Panc1 (cell line): Measurements from ENCODE around the gene FOXA3. TPM values are rescaled to one million over a fixed set of nuclear protein-coding genes. Genes with fewer than 3 reads are reported as not detected.

Source experiments
- ATAC-seq: fragments of 200-7000 bp; cut with Tn5 transposase; 2 replicates; pipeline ENCODE4 v1.9.1; 2020; ENCODE audit warnings: mild to moderate bottlenecking, moderate library complexity
- BruUV-seq: library from RNA; stranded (reverse); fragments of 400-500 nt; replicated peaks from 2 replicates; lab custom pipeline; 2021; lab: Mats Ljungman, UMichigan
- CTCF ChIA-PET: fragments of 300-600 bp; sonication (Branson Sonifier 250); formaldehyde crosslinking; loops from one replicate; lab custom pipeline; 2022; ENCODE audit warnings: antibody characterized with exemption; lab: Charles Lee
- POLR2A ChIA-PET: fragments of 300-600 bp; sonication (Branson Sonifier 250); formaldehyde crosslinking; loops from one replicate; lab custom pipeline; 2022; ENCODE audit warnings: antibody characterized with exemption; lab: Charles Lee
- DNase-seq: peaks from one replicate; pipeline ENCODE4 v3.0.0-alpha.2; 2010; ENCODE audit warnings: low read depth, low spot score
- H3K27ac ChIP-seq: 2 replicates; pipeline ENCODE4 v1.5.1; 2011; ENCODE audit warnings: mild to moderate bottlenecking, low read length, inconsistent platforms
- H3K27me3 ChIP-seq: fragments of 200-500 bp; sonication (Bioruptor generic); 2 replicates; pipeline ENCODE4 v1.6.0; 2014; ENCODE audit warnings: low read length, inconsistent platforms; ENCODE audit not compliant: control insufficient read depth, insufficient read depth
- H3K36me3 ChIP-seq: fragments of 200-500 bp; sonication (Bioruptor generic); 2 replicates; pipeline ENCODE4 v1.5.1; 2014; ENCODE audit warnings: inconsistent platforms, mild to moderate bottlenecking, low read length, moderate library complexity; ENCODE audit not compliant: control insufficient read depth, insufficient read depth
- H3K4me1 ChIP-seq: 2 replicates; pipeline ENCODE4 v1.5.1; 2011; ENCODE audit warnings: inconsistent platforms, mild to moderate bottlenecking, low read length, moderate library complexity; ENCODE audit not compliant: control insufficient read depth, insufficient read depth
- H3K4me3 ChIP-seq, 2 experiments: 2 replicates each; pipeline ENCODE4 v1.5.1; 2011 to 2012; ENCODE audit warnings: low read depth in 2 of 2, low read length in 2 of 2, mild to moderate bottlenecking in 2 of 2, inconsistent platforms in 1 of 2, moderate library complexity in 1 of 2
- H3K9me3 ChIP-seq: fragments of 200-500 bp; sonication (Bioruptor generic); 2 replicates; pipeline ENCODE4 v1.5.1; 2014; ENCODE audit warnings: low read depth, mild to moderate bottlenecking, inconsistent platforms, low read length, moderate library complexity; ENCODE audit not compliant: control insufficient read depth, insufficient read depth
- POLR2AphosphoS5 ChIP-seq: IDR thresholded peaks from 2 replicates; pipeline ENCODE4 v1.6.1; 2012; ENCODE audit warnings: mild to moderate bottlenecking, low read depth, low read length, moderate library complexity
- REST ChIP-seq, 2 experiments: IDR thresholded peaks; 2 replicates each; pipeline ENCODE4 v1.6.1; 2011 to 2012; ENCODE audit warnings: low read depth in 2 of 2, control low read depth in 1 of 2, low read length in 1 of 2, mild to moderate bottlenecking in 1 of 2, moderate library complexity in 1 of 2; ENCODE audit not compliant: insufficient read depth in 1 of 2
- SIN3A ChIP-seq: IDR thresholded peaks from 2 replicates; pipeline ENCODE4 v1.6.1; 2012; ENCODE audit warnings: low read depth, mild to moderate bottlenecking, low read length, moderate library complexity, borderline replicate concordance; ENCODE audit not compliant: insufficient read depth
- TCF7L2 ChIP-seq: IDR thresholded peaks from 2 replicates; pipeline ENCODE4 v1.6.1; 2011; ENCODE audit warnings: mild to moderate bottlenecking, low read depth, low read length, inconsistent platforms
- in situ Hi-C: cut with HindIII; loops from 2 replicates; pipeline ENCODE4 v1.10.0; 2016; ENCODE audit warnings: low sequenced_read_pairs, low pct_unique_long_range_greater_than_20kb
- intact Hi-C: fragments of 100-400 bp; cut with micrococcal nuclease; formaldehyde crosslinking; loops from one replicate; pipeline ENCODE4 v1.10.0; 2022; ENCODE audit not compliant: unreplicated experiment
- total RNA-seq: library from RNA; stranded (reverse); gene quantifications from one replicate; pipeline ENCODE4 v1.2.1, GENCODE V29; 2021; ENCODE audit not compliant: unreplicated experiment
- TF ChIP-seq, protein P1 (sequence below): fragments of 450-650 bp; IDR thresholded peaks from 2 replicates; pipeline ENCODE4 v1.5.1; 2017; ENCODE audit warnings: mild to moderate bottlenecking

Gene FOXA3
- total RNA-seq, 1 experiment from 2014 or later: 0.26 TPM

- ATAC-seq: no peak
Observed at GRCh38 chr19:45899253-45899652, 35.1 kb downstream of the FOXA3 start.

DNA sequence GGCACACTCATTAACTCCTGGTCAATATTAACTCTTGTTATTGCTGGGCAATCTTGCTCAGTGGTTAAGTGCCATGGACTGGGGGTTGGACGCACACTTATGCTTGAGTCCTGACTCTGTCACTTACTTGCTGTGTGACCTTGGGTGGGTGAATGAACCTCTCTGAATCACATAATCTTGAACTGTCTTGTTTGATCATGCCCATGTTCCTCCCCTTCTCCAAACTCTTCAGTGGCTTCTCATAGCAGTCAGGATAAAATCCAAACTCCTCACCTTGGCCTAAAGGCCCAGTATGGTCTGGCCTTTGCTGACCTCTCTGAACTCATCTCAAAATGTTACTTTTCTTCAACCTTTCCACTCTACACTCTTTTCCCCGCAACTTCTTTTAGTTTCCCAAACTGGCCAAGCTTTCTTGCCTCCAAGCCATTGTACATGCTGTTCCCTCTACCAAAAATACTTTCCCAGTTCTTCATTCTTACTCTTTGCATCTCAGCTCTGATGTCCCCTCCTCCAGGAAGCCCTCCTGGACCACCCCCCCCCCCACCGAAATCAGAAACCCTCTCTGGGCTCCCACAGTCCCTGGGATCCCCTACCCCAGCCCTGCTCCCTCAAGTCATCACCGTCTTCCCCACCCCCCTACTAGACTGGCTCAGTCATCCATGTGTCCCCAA, 35.9 kb downstream of the FOXA3 start:
- no peak overlapping the region for H3K4me3 ChIP-seq
- DNase-seq: no peak
- peaks cover 3% of the 10 kb centered on the region for H3K4me1 ChIP-seq
- TF ChIP-seq SIN3A: no peak
- TF ChIP-seq REST (IDR thresholded peaks at IDR 0.05; ENCODE audit: insufficient read depth in 1 of 2, low read depth in 2 of 2, low read length in 1 of 2): no peak
- no peak for TF ChIP-seq TCF7L2
- TF ChIP-seq POLR2AphosphoS5: no peak
- TF ChIP-seq, protein P1, sequence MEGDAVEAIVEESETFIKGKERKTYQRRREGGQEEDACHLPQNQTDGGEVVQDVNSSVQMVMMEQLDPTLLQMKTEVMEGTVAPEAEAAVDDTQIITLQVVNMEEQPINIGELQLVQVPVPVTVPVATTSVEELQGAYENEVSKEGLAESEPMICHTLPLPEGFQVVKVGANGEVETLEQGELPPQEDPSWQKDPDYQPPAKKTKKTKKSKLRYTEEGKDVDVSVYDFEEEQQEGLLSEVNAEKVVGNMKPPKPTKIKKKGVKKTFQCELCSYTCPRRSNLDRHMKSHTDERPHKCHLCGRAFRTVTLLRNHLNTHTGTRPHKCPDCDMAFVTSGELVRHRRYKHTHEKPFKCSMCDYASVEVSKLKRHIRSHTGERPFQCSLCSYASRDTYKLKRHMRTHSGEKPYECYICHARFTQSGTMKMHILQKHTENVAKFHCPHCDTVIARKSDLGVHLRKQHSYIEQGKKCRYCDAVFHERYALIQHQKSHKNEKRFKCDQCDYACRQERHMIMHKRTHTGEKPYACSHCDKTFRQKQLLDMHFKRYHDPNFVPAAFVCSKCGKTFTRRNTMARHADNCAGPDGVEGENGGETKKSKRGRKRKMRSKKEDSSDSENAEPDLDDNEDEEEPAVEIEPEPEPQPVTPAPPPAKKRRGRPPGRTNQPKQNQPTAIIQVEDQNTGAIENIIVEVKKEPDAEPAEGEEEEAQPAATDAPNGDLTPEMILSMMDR: no peak
- intact Hi-C loops (no loop called here), in situ Hi-C loops (no loop called here)
- H3K27me3 ChIP-seq: no peaks in the 10 kb centered on the region
- CTCF ChIA-PET: no interaction called here
- no peaks in the 10 kb centered on the region for H3K9me3 ChIP-seq
- H3K36me3 ChIP-seq: peaks cover 2% of the 10 kb centered on the region; the same call in 1 of the 2 replicates
- no peak for ATAC-seq
- BruUV-seq: TSS peak; percentile 88
- H3K27ac ChIP-seq: no peak overlapping the region
- POLR2A ChIA-PET: no interaction called here

More at GRCh38 chr19:45899253-45899652, 35.1 kb downstream of the FOXA3 start:
- H3K9me3 ChIP-seq: no peaks in the 10 kb centered on the region
- ChIA-PET CTCF (no interaction called here), POLR2A (no interaction called here)
- BruUV-seq: no TSS peak
- in situ Hi-C loops (no loop called here), intact Hi-C loops (no loop called here)
- H3K4me1 ChIP-seq: peaks cover 3% of the 10 kb centered on the region
- TF ChIP-seq SIN3A: no peak
- no peak for TF ChIP-seq POLR2AphosphoS5
- TF ChIP-seq, protein P1: no peak
- TF ChIP-seq REST (IDR thresholded peaks at IDR 0.05; ENCODE audit: insufficient read depth in 1 of 2, low read depth in 2 of 2, low read length in 1 of 2): no peak
- TF ChIP-seq TCF7L2: no peak
- H3K27me3 ChIP-seq: no peaks in the 10 kb centered on the region
- no peak for DNase-seq
- H3K36me3 ChIP-seq: peaks cover 2% of the 10 kb centered on the region; the same call in 1 of the 2 replicates
- no peak overlapping the region for H3K27ac ChIP-seq
- H3K4me3 ChIP-seq: no peak overlapping the region
